GM18868 (cell line): ENCODE data around the gene U2AF1L4.

Source experiments
- ATAC-seq: cut with Tn5 transposase; IDR thresholded peaks from one replicate; pipeline ENCODE4 v1.9.1; 2021; ENCODE audit warnings: mild to moderate bottlenecking, moderate library complexity; ENCODE audit not compliant: unreplicated experiment

The U2AF1L4 gene

GRCh38 chr19:35742121-35742724 lies 3.0 kb downstream of the U2AF1L4 start, which contains the start of gene IGFLR1:
IGFLR1 (minus strand) TSS chr19:35742452; CDS start chr19:35741180, 1,272 bp downstream.
- ATAC-seq, result no peak

- no peak for ATAC-seq
Observed at GRCh38 chr19:35741203-35741515, 4.1 kb downstream of the U2AF1L4 start.

- ATAC-seq, result peak; percentile 64
Observed at GRCh38 chr19:35740423-35741202, 4.6 kb downstream of the U2AF1L4 start.

- ATAC-seq, result peak; percentile 5
Observed at GRCh38 chr19:35740108-35740422, 5.2 kb downstream of the U2AF1L4 start.

GRCh38 chr19:35739275-35740107 lies 5.7 kb downstream of the U2AF1L4 start:
- no peak for ATAC-seq

- no peak for ATAC-seq
Observed at GRCh38 chr19:35738887-35739229, 6.4 kb downstream of the U2AF1L4 start.

GRCh38 chr19:35738021-35738886 lies 7.0 kb downstream of the U2AF1L4 start:
- ATAC-seq, result no peak

GRCh38 chr19:35736913-35737886 lies 8.0 kb downstream of the U2AF1L4 start:
- no peak for ATAC-seq

GRCh38 chr19:35734889-35735288 lies 10.3 kb downstream of the U2AF1L4 start:
- no peak for ATAC-seq

- ATAC-seq, result no peak
Observed at GRCh38 chr19:35734273-35734672, 10.9 kb downstream of the U2AF1L4 start.

GRCh38 chr19:35733180-35734125 lies 11.8 kb downstream of the U2AF1L4 start:
- no peak for ATAC-seq

- ATAC-seq, result no peak
Observed at GRCh38 chr19:35732540-35733179, 12.6 kb downstream of the U2AF1L4 start.

GRCh38 chr19:35731779-35732405 lies 13.3 kb downstream of the U2AF1L4 start:
- no peak for ATAC-seq

- ATAC-seq, result no peak
Observed at GRCh38 chr19:35731353-35731752, 13.9 kb downstream of the U2AF1L4 start.

- no peak for ATAC-seq
Observed at GRCh38 chr19:35730326-35730725, 14.9 kb downstream of the U2AF1L4 start.

- no peak for ATAC-seq
Observed at GRCh38 chr19:35729763-35730162, 15.5 kb downstream of the U2AF1L4 start.

- ATAC-seq, result no peak
Observed at GRCh38 chr19:35729021-35729420, 16.2 kb downstream of the U2AF1L4 start.
